C4-2B (cell line): Measurements from ENCODE around the gene KIF6.
"Not testable (repeated sequence)": the region's sequence is repeated elsewhere in the genome, so short reads cannot be mapped to it uniquely, and the experiment has no call there.

Experiments used
- H3K27ac ChIP-seq: fragments of 450-650 bp; 2 replicates; pipeline ENCODE4 v1.5.1; 2017
- CTCF ChIP-seq: fragments of 450-650 bp; conservative IDR thresholded peaks from 2 replicates; pipeline ENCODE4 v1.5.1; 2017; ENCODE audit warnings: mild to moderate bottlenecking
- ZFX ChIP-seq: fragments of 450-650 bp; IDR thresholded peaks from 2 replicates; pipeline ENCODE4 v1.6.1; 2017

KIF6 gene

GRCh38 chr6:39521958-39522357 lies 203.2 kb downstream of the KIF6 start:
- no peak overlapping the region for H3K27ac ChIP-seq
- TF ChIP-seq CTCF (no peak), ZFX (no peak)

- no peak for TF ChIP-seq ZFX
- TF ChIP-seq CTCF = no peak
- H3K27ac ChIP-seq = no peak overlapping the region
Measured at GRCh38 chr6:39520916-39521315, 204.3 kb downstream of the KIF6 start.

GRCh38 chr6:39520411-39520810 lies 204.8 kb downstream of the KIF6 start:
- TF ChIP-seq ZFX = no peak
- TF ChIP-seq CTCF = no peak
- H3K27ac ChIP-seq = no peak overlapping the region

GRCh38 chr6:39518221-39518620 lies 207.0 kb downstream of the KIF6 start:
- TF ChIP-seq CTCF (no peak), ZFX (no peak)
- no peak overlapping the region for H3K27ac ChIP-seq

GRCh38 chr6:39517756-39518155 lies 207.5 kb downstream of the KIF6 start:
- TF ChIP-seq CTCF (no peak), ZFX (no peak)
- H3K27ac ChIP-seq = no peak overlapping the region

- TF ChIP-seq CTCF (no peak), ZFX (no peak)
- no peak overlapping the region for H3K27ac ChIP-seq
Measured at GRCh38 chr6:39516471-39516870, 208.7 kb downstream of the KIF6 start.

- no peak for TF ChIP-seq ZFX
- H3K27ac ChIP-seq = no peak overlapping the region
Measured at GRCh38 chr6:39515471-39515870, 209.7 kb downstream of the KIF6 start.

GRCh38 chr6:39515006-39515405 lies 210.2 kb downstream of the KIF6 start:
- H3K27ac ChIP-seq = no peak overlapping the region
- TF ChIP-seq CTCF (no peak), ZFX (no peak)

GRCh38 chr6:39509831-39510230 lies 215.4 kb downstream of the KIF6 start:
- not testable (repeated sequence) for H3K27ac ChIP-seq
